NCI-H146 (cell line): ENCODE results near the gene PTRH2.
"Not testable (repeated sequence)": the region's sequence is repeated elsewhere in the genome, so short reads cannot be mapped to it uniquely, and the experiment has no call there.

Experiments
- DNase-seq: peaks from one replicate; lab custom pipeline; 2025; lab: John Stamatoyannopoulos, UW

The PTRH2 gene

DNA sequence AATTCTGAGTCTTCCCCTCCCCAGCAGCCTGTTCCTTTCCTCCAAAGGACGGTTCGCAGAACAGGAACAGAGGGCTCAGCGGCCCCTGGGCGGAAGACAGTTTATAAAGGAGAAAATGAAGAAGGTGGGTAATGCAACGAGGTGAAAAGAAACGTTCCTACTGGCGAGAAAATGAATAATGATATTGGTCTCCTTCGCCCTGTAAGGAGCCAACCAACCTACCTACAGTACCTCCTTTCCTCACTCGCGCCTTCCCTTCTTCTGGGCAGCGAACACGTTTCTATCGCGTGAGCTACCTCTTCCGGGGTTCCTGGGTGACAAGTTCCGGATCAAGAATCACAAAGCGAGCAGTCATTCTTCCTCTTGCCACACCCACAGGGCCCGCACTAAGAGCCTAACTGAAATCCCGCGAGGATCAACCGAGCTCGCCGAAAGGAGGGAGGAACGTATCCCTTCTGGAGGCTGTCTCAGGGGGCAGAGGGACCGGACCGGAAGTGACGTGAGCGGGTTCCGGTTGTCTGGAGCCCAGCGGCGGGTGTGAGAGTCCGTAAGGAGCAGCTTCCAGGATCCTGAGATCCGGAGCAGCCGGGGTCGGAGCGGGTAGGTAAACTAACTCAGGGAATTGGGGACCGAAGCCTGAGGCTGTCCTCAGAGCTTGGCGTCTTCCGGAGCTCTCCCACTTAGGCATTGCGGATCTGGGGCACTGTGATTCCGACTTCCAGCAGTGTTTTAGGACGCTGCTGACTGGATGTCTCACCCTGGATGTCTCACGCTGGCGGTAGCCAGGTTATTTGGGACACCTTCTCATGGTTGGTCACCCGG, at the start of gene PTRH2, which contains the start of gene VMP1:
Gene PTRH2, minus strand, starts transcription at position 282 of the 822 bp plus-strand sequence. CDS start 9,452 bp downstream, outside the sequence.
Gene VMP1, plus strand, starts transcription at position 506 of the 822 bp plus-strand sequence. CDS start 23,793 bp downstream, outside the sequence.
- peak; percentile 99 for DNase-seq

DNA sequence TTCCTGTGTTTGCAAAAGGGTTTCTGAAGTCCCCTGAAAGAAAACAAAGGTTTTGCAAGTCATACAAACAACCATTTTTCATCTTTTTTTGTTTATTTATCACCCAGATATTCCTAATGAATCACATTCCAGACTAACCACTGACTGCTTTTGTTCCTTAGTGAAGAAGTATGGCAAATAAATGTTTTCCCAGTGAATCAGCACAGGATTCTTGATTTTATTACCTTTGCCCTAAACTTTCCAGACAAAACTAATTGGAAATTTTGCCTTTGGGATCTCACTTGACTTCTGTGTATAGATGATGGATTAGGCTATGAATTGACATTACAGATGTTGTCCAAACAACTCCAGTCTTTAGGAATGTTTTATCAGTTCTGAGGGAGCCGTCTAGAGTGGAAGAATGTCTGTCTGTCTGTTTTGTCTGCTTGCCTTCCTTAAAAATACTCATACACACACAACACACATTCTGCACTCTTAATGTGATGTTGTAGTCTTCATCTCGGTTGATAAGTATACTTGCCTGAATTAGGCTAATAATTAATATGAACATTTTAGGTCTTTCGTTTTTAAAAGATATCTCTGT, 49.1 kb upstream of the PTRH2 start:
- no peak for DNase-seq

DNA sequence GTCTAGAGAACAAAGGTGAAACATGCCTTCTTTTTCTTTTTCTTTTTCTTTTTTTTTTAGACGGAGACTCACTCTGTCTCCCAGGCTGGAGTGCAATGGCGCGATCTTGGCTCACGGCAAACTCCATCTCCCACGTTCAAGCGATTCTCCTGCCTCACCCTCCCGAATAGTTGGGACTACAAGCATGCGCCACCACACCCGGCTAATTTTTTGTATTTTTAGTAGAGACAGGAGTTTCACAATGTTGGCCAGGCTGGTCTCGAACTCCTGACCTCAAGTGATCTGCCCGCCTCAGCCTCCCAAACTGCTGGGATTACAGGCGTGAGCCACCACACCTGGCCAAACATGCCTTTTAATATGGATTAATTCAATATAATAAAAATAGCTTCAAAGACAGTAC, 47.8 kb upstream of the PTRH2 start:
- DNase-seq, result not testable (repeated sequence)

DNA sequence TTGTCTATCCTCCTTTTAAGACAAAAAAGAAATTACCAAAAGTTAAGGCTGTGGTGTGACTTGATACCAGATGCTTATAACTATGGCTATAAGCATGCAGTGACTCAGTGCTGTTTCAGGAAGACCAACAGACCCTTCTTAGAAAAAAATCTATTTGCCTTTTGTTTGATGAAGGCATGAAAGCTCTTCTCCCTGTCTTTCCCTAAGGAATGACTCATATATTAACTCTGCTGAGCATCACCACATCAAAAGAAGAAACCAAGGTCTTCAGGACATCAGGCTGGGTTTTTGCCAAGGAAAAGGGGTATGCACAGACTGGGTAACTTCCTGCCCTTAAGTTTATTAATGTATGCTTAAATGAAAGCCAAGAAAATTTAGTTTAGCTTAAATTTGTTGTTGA, 47.3 kb upstream of the PTRH2 start:
- no peak for DNase-seq

DNA sequence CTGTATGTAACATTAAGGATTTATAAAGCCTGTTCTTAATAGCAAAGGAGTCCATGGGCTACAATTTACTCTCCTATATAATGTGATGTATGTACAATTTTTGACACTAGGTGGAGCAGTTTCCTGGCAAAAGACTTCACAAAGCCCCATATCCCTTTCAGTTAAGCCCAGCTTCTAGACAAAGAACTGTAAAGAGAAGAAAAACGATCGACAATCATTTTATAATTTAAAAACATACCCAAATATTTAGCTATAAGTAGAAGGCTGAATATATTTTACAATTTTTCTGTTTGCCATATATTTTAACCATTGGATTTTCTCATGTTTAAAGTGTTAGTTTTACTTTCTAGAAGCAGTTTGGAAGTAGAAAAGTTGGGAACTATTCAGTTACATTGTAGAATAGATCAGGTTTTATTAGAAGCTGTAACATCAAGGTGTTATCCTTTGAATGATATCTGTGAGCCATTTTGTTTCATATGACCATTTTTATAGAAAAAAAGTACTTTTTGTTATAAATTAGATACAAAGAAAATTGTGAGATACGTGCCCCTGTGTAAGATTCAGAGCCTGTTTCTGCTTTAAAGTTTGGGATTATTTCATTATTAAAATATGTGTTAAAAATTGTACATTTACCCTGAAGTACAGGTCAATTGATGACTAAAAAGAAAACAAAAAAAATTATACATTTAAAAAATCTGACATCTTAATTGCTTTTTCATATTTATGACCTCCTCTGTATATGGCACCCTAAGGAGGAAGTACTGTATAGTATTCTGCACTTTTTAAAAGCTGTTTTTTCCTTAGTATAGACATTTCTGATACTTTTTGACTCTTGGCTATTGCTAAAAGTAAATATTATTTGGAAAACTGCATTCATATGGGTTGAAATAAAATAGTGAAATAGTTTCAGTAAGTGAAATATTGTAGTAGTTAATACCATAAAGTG, 46.6 kb upstream of the PTRH2 start:
- DNase-seq, result peak; percentile 75

DNA sequence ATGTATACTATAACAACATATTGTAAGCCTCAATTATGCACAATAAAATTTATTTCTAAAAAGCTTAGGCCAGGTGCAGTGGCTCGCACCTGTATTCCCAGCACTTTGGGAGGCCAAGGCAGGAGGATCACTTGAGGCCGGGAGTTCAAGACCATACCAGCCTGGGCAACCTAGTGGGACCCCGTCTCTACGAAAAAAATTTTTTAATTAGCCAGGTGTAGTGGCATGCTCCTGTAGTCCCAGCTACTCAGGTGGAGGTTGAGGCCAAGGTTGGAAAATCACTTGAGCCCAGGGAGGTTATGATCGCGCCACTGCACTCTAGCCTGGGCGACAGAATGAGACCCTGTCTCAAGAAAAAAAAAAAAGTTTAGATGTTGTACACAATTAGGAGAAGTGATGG, 45.7 kb upstream of the PTRH2 start:
- DNase-seq, result no peak

DNA sequence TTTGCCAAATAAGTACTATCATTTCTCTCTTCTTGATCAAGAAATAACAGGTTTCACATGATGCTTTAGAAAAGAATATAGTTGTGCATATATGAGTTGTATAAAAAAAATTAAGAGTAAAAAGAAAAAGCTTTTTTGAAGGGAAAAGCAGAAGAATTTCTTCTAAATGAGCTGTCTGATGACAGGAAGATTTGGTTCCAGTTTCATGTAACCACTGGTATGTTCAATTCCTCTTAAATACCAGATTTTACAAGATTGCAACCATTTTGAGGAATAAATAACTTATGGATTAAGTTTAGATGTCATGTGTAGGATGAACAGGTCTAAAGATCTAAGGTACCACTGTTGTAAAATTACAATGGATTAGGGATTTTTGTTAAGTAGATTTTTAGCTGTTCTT, 45.2 kb upstream of the PTRH2 start:
- DNase-seq, result no peak

DNA sequence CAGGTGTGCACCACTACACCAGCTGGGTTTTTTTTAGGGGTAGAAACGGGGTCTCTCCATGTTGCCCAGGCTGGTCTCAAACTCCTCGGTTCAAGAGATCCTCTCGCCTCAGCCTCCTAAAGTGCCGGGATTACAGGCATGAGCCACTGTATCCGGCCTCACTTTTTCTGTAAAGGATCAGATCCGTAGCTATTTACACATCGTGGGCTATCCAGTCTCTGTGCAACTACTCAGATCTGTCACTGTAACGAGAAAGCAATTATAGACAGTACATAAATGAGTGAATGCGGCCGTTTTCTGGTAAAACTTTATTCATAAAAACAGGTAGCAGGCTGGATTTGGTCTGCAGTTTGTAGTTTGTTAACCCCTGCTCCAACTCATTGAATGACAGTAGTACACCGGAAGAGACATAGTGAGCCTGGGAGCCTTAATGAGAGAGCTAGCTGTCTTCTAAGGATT, 44.8 kb upstream of the PTRH2 start:
- no peak for DNase-seq

DNA sequence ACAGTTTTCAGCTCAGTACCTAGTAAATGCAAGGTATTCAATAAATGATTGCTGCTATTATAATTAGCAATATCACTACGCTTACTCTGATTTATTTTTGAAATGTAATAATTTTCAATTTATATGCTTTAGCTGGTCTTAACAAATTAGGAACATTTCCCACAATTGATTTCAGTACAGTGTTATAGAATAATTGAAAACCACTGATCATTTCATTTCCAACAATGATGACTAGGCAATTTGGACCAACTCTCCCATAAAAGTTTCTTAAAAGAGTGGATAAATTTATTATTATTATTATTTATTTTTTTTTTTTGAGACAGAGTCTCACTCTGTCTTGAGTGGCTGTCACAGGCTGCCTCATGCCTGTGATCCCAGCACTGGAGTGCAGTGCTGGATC, 41.4 kb upstream of the PTRH2 start:
- DNase-seq, result no peak

DNA sequence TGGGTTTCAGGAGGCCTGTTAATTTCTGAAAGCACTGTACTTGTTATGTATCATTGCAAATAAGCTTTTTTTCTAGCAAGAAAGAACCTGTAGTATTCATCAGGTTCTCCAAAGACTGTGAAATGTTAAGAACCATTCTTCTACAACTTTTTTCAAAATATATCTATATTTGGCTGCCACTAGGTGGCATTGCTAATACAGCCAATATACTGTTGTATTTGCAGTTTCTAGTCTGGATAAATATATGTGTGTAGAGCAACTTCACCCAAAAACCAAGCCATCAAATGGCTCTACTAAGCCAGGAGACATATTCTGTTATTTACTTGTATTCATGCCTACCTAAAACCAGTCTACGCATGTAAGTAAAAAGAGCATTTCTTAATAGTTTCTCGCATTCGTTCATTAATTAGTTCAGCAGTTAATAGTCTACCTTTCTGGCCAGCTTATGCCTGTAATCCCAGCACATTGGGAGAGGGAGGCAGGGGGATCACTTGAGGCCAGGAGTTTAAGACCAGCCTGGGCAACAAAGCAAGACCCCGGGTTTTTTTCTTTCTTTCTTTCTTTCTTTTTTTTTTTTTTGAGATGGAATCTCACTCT, 39.7 kb upstream of the PTRH2 start:
- peak; percentile 28 for DNase-seq

DNA sequence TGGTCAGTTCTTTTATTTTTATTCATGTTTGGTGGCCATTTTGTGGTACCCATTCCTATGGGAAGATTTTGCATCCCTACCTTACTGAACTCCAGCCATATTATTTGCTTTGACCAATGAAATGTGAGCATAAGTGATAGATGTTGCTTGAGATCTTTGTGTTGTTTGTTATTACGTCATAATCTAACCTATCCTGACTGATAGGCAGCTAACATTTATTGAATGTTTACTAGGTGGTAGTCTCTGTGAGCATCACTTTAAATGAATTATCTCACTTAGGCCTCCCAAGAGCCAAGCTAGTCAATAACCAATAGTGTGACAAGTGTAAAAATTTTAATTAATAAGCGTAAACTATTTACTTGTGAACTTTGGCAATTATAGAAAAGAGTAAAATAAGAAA, 37.8 kb upstream of the PTRH2 start:
- no peak for DNase-seq

DNA sequence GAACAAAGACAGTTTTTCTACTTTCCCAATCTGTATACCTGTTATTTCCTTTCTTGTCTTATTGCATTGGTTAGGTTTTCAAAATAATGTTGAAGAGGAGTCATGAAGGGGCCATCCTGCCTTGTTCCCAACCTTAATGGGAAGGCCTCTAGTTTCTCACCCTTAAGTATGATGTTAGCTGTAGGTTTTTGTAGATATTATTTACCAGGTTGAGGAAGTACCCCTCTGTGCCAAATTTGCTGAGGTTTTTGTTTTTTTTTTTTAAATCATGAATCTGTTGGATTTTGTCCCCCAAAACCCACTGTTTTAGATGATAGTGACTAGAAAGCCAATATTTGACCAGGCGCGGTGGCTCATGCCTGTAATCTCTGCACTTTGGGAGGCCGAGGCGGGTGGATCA, 36.6 kb upstream of the PTRH2 start:
- no peak for DNase-seq

DNA sequence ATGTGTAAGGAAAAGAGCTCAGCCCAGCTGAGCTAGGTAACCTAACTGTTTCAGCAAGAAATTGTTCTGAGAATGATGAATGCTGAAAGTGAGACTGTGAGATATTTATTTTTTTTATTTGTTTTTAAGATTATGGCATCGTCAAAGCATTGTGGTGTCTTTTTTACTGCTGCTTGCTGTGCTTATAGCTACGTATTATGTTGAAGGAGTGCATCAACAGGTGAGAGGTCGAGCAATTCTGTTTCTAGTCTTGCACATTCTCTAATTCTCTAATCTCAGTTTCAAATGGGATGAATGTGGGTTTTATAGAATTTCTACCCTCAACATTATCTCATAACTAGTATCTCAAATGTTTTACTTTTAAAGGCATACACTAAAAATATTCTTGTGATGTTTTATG, 30.1 kb upstream of the PTRH2 start:
- no peak for DNase-seq

DNA sequence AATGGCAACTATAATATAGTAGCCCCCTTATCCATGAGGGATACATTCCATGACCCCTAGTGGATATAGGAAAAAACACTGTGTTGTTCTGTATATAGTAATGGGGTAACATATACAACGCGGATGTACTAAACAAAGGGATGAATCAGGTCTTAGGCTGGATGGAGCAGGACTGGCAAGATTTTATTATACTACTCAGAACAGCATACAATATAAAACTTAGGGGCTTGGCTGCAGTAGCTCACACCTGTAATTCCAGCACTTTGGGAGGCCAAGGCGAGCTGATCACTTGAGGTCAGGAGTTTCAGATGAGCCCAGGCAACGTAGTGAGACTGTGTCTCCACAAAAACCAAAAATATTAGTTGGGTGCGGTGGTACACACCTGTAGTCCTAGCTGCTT, 27.0 kb upstream of the PTRH2 start:
- no peak for DNase-seq

DNA sequence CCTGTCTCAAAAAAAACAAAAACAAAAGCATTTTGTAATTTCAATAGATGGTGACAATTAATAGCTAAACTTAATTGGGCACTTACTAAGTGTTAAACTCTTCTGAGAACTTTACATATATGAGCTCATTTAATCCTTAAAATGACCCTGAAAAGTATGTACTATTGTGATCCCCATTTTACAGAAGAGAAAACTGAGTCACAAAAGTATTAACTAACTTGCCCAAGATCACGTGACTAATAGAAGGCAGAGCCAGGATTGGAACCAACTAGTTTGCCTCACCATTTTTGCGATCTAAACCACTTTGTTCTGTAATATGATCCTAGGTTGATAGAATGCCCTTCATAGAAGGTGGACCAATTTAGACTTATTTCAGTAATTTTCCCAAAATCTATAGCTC, 26.5 kb upstream of the PTRH2 start:
- DNase-seq, result no peak

DNA sequence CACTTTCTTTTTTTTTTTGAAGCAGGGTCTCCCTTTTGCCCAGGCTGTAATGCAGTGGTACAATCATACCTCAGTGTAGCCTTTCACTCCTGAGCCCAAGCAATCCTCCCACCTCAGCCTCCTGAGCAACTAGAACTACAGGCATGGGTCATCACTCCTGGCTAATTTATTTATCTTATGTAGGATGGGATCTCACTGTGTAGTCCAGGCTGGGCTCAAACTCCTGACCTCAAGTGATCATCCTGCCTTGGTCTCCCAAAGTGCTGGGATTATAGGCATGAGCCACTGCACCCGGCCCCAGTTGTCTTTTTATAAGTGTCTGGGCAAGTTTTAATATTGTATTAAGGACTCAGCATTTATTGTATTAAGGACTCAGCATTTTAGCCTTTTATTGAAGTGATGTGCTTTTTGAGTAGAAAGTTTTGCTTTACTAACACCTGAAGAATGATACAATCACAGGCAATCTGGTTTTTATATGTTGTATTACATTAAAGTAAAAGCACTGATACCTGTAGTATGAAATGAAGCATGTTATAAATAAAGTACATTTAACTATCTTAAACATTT, 23.1 kb upstream of the PTRH2 start:
- no peak for DNase-seq

DNA sequence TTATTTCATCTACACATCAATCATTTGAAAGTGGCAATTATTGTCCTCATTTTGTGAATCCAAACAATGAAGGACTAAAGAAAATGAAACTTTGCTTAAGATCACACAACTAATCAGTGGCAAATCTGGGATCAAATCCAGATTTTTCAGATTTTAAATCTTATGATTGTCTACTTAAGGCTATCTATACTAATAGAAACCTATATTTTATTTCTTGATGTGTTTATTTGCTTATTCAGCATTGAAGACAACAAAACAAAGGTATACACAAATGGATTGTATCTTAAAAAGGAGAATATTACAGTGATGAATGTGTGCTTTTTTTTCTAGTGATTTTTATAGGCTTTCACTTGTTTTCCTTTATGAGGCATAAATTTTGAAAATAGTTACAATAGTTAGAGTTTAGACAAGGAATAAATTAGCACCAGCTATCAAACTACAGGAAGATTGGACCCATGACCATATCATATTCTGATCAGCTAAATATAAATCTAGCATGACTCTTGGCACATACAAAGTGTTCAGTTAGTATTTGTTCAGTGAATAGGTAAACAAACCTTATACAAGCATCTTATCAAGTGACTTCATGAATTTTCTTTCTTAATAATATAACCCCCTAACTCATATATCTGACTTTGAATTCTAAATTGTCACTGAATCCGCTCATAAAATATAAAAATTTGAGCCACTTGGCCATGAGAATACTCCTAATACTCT, 20.7 kb upstream of the PTRH2 start:
- DNase-seq, result no peak

DNA sequence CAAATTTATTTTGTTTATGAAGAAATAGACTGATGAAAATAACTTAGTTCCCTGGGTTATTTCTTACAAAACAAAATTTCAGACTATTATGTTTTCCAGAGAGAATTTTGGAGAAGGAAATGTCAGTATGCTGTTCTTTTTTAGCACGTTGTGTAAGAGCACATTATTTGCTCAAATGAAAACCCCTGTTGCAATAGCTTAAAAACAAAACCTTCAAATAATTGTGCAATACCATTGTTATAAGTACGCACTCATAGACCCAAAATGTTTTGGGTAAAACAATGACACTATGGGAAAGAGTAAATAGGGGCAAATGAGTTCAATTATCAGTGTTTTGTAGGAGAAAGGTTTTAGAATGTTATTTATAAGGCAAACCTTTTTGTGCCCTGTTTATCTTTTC, 18.5 kb upstream of the PTRH2 start:
- DNase-seq, result no peak

DNA sequence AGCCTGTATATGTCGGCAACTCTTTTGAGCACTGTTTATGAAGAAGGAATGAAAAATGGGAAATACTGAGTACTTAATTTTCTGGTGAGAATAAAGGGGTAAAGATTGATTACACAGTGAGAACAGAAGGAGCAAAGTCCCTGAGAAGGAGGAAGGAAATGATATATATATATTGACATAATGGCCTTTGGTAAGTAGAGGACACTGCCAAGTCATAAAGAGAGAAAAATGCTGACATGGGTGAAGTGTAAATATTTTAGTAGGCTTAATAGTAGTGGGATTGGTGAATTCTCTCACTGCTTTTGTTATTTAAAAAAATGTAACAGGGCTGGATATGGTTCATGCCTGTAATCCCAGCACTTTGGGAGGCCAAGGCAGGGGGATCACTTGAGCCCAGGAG, 16.4 kb upstream of the PTRH2 start:
- DNase-seq, result no peak

DNA sequence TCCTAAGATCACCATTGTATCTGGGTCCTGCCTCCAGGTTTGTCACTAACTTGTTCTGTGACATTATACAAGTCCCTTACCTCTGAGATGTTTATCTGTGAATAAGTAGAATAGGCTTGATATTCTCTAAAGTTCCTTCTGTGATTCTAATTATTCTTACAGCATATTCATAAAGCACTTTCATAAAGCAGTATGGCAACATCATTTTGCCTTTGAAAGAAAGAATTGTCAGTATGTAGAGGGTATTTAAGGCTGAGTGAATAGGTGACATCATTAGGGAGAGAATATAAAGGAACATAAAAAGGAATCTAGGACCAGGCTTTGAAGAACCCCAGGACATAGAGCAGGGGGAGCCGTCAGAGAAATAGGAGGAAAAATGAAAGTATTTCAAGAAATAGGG, 15.8 kb upstream of the PTRH2 start:
- DNase-seq, result no peak

DNA sequence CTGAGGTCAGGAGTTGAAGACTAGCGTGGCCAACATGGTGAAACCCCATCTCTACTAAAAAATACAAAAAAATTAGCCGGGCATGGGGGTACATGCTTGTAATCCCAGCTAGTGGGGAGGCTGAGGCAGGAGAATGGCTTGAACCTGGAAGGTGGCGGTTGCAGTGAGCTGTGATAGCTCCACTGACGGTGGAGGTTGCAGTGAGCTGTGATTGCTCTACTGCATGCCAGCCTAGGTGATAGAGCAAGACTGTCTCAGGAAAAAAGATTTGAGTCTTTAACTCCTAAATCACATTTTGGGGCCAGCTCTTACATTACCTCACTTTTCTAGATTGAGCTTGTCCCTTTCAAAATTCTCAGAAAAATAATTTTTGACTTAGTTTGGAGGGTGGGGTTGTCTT, 15.4 kb upstream of the PTRH2 start:
- no peak for DNase-seq
